Sigmoid colon (tissue), 3 donors: ENCODE measurements around the gene GTF2IRD1.

Experiments
- POLR2A ChIP-seq, 2 donors: fragments of 450-650 bp; IDR thresholded peaks; one replicate each; pipeline ENCODE4 v1.6.1; 2016; ENCODE audit warnings: antibody characterized with exemption in 2 of 2, mild to moderate bottlenecking in 2 of 2, moderate library complexity in 2 of 2
- TF ChIP-seq, protein P1 (sequence below), 4 experiments: fragments of 450-650 bp in 3 of 4; fragments of 200-600 bp in 1 of 4; IDR thresholded peaks; one replicate each; pipeline ENCODE4 v1.5.1; 2016 to 2019; ENCODE audit warnings: antibody characterized with exemption in 4 of 4, mild to moderate bottlenecking in 3 of 4, moderate library complexity in 2 of 4

DNA sequence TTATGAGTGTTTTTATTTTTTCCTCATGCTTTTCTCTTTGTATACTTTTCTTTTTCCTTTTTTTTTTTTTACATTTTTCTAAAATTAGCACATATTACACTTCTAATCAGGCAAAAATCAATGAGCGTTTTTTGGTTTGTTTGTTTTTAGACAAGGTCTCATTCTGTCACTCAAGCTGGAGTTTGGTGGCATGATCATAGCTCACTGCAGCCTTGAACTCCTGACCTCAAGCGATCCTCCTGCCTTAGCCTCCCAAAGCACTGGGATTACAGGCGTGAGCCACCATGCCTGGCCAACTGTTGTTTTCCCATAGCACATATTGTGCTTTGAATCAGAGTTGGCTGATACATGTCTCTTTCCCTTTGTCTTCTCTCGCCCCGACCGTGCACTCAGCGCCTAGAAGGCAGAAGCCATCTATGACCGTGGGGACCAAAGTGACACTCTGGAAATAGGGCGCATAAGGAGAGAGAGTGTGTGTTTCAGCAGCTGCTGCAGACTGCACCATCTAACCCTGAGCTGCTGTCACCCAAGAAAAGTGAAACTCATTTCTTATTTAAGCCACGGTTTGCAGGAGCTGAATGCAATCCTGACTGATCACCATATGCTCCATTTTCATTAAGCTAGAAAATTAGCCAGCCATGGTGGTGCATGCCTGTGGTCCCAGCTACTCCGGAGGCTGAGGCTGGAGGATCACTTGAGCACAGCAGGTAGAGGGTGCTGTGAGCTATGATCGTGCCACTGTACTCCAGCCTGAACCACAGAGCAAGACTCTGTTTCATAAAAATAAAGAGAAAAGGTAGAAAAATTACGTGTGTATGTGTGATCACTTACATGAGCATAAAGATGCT is 162.5 kb downstream of the GTF2IRD1 start:
- TF ChIP-seq, protein P1, sequence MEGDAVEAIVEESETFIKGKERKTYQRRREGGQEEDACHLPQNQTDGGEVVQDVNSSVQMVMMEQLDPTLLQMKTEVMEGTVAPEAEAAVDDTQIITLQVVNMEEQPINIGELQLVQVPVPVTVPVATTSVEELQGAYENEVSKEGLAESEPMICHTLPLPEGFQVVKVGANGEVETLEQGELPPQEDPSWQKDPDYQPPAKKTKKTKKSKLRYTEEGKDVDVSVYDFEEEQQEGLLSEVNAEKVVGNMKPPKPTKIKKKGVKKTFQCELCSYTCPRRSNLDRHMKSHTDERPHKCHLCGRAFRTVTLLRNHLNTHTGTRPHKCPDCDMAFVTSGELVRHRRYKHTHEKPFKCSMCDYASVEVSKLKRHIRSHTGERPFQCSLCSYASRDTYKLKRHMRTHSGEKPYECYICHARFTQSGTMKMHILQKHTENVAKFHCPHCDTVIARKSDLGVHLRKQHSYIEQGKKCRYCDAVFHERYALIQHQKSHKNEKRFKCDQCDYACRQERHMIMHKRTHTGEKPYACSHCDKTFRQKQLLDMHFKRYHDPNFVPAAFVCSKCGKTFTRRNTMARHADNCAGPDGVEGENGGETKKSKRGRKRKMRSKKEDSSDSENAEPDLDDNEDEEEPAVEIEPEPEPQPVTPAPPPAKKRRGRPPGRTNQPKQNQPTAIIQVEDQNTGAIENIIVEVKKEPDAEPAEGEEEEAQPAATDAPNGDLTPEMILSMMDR (IDR thresholded peaks at IDR 0.05), result no peak
- no peak for TF ChIP-seq POLR2A (IDR thresholded peaks at IDR 0.05)
